IPS DF 6.9 (cell line): Measurements from ENCODE around the gene DAND5.

ENCODE experiments used
- DNase-seq: peaks from one replicate; pipeline ENCODE4 v3.0.0-alpha.2; 2013; ENCODE audit warnings: low read depth, low spot score
- H3K27ac ChIP-seq: one replicate; pipeline ENCODE4 v1.5.1; 2013; ENCODE audit warnings: low read length, control low read depth
- H3K27me3 ChIP-seq: 2 replicates; pipeline ENCODE4 v1.6.1; 2013; ENCODE audit warnings: mild to moderate bottlenecking, low read length; ENCODE audit not compliant: control insufficient read depth, insufficient read depth
- H3K36me3 ChIP-seq: 2 replicates; pipeline ENCODE4 v1.6.1; 2013; ENCODE audit warnings: low read length; ENCODE audit not compliant: control insufficient read depth, insufficient read depth
- H3K4me1 ChIP-seq: 2 replicates; pipeline ENCODE4 v1.6.1; 2013; ENCODE audit warnings: low read length; ENCODE audit not compliant: control insufficient read depth, insufficient read depth
- H3K4me3 ChIP-seq: 2 replicates; pipeline ENCODE4 v1.5.1; 2013; ENCODE audit warnings: mild to moderate bottlenecking, low read length
- H3K9me3 ChIP-seq: 2 replicates; pipeline ENCODE4 v1.6.1; 2013; ENCODE audit warnings: low read length, inconsistent platforms; ENCODE audit not compliant: control insufficient read depth, insufficient read depth
- WGBS: extraction: QIAGEN DNeasy Blood & Tissue Kit; methylation state at CpG from one replicate; pipeline ENCODE4 v1.1.7; 2013; ENCODE audit warnings: mixed read lengths, missing lambda C conversion rate; ENCODE audit not compliant: insufficient read length, insufficient coverage; 5-methylcytosine and 5-hydroxymethylcytosine counted together

DAND5 gene

GRCh38 chr19:12984143-12984627, 14.8 kb downstream of the DAND5 start:
- peaks cover 2% of the 10 kb centered on the region; the same call in 1 of the 2 replicates for H3K27me3 ChIP-seq
- DNase-seq, result no peak
- peaks cover 2% of the 10 kb centered on the region; the same call in 1 of the 2 replicates for H3K4me1 ChIP-seq
- no peak overlapping the region for H3K27ac ChIP-seq
- no peak overlapping the region for H3K4me3 ChIP-seq
- no CpG with 5 or more reads among the region's 3 CpGs for WGBS
- H3K9me3 ChIP-seq, result no peaks in the 10 kb centered on the region
- H3K36me3 ChIP-seq, result no peaks in the 10 kb centered on the region

- H3K27ac ChIP-seq, result no peak overlapping the region
- no peak for DNase-seq
- H3K27me3 ChIP-seq, result peaks cover 2% of the 10 kb centered on the region; the same call in 1 of the 2 replicates
- peaks cover 2% of the 10 kb centered on the region; the same call in 1 of the 2 replicates for H3K4me1 ChIP-seq
- WGBS, result no CpG with 5 or more reads among the region's 10 CpGs
- H3K9me3 ChIP-seq, result no peaks in the 10 kb centered on the region
- H3K4me3 ChIP-seq, result no peak overlapping the region
- no peaks in the 10 kb centered on the region for H3K36me3 ChIP-seq
Observed at GRCh38 chr19:12984683-12985048, 15.3 kb downstream of the DAND5 start.

GRCh38 chr19:12985049-12985776, 15.8 kb downstream of the DAND5 start:
- H3K9me3 ChIP-seq, result no peaks in the 10 kb centered on the region
- no peak overlapping the region for H3K27ac ChIP-seq
- DNase-seq, result no peak
- no peak overlapping the region for H3K4me3 ChIP-seq
- WGBS, result no CpG with 5 or more reads among the region's 16 CpGs
- H3K36me3 ChIP-seq, result no peaks in the 10 kb centered on the region
- peaks cover 2% of the 10 kb centered on the region; the same call in 1 of the 2 replicates for H3K27me3 ChIP-seq
- peaks cover 2% of the 10 kb centered on the region; the same call in 1 of the 2 replicates for H3K4me1 ChIP-seq

- WGBS, result no CpG with 5 or more reads among the region's 12 CpGs
- Histone ChIP-seq H3K27me3 (peaks cover 7% of the 10 kb centered on the region; the same call in 1 of the 2 replicates), H3K27ac (no peak overlapping the region), H3K4me1 (peaks cover 4% of the 10 kb centered on the region; the same call in 1 of the 2 replicates), H3K9me3 (no peaks in the 10 kb centered on the region), H3K36me3 (no peaks in the 10 kb centered on the region), H3K4me3 (no peak overlapping the region)
- no peak for DNase-seq
Observed at GRCh38 chr19:12986726-12987125, 17.4 kb downstream of the DAND5 start.

GRCh38 chr19:12987190-12987589, 17.8 kb downstream of the DAND5 start:
- Histone ChIP-seq H3K36me3 (no peaks in the 10 kb centered on the region), H3K4me3 (no peak overlapping the region), H3K27me3 (peaks cover 7% of the 10 kb centered on the region; the same call in 1 of the 2 replicates), H3K27ac (no peak overlapping the region), H3K4me1 (peaks cover 4% of the 10 kb centered on the region; the same call in 1 of the 2 replicates), H3K9me3 (no peaks in the 10 kb centered on the region)
- no CpG with 5 or more reads among the region's 3 CpGs for WGBS
- no peak for DNase-seq

GRCh38 chr19:12987781-12988180, 18.4 kb downstream of the DAND5 start:
- no CpG with 5 or more reads among the region's 10 CpGs for WGBS
- peaks cover 7% of the 10 kb centered on the region; the same call in 1 of the 2 replicates for H3K27me3 ChIP-seq
- peaks cover 4% of the 10 kb centered on the region; the same call in 1 of the 2 replicates for H3K4me1 ChIP-seq
- DNase-seq, result no peak
- no peaks in the 10 kb centered on the region for H3K9me3 ChIP-seq
- H3K36me3 ChIP-seq, result no peaks in the 10 kb centered on the region
- H3K4me3 ChIP-seq, result no peak overlapping the region
- H3K27ac ChIP-seq, result no peak overlapping the region

- Histone ChIP-seq H3K4me1 (0 out of 2 replicates have a peak, but pooled peaks cover 3% of the 10 kb centered on the region), H3K27ac (no peak overlapping the region), H3K36me3 (no peaks in the 10 kb centered on the region), H3K4me3 (no peak overlapping the region), H3K9me3 (no peaks in the 10 kb centered on the region), H3K27me3 (peaks cover 24% of the 10 kb centered on the region)
- WGBS, result no CpG with 5 or more reads among the region's 22 CpGs
- DNase-seq, result no peak
Observed at GRCh38 chr19:12990431-12990830, 21.1 kb downstream of the DAND5 start.

- Histone ChIP-seq H3K36me3 (no peaks in the 10 kb centered on the region), H3K4me1 (peaks cover 3% of the 10 kb centered on the region; the same call in 1 of the 2 replicates), H3K4me3 (no peak overlapping the region), H3K27ac (no peak overlapping the region), H3K27me3 (peaks cover 25% of the 10 kb centered on the region), H3K9me3 (no peaks in the 10 kb centered on the region)
- no CpG with 5 or more reads among the region's 3 CpGs for WGBS
- no peak for DNase-seq
Observed at GRCh38 chr19:12990853-12991252, 21.5 kb downstream of the DAND5 start.

GRCh38 chr19:12991296-12991695, 21.9 kb downstream of the DAND5 start:
- no peak for DNase-seq
- H3K4me1 ChIP-seq, result peaks cover 6% of the 10 kb centered on the region
- H3K27me3 ChIP-seq, result peaks cover 29% of the 10 kb centered on the region
- no peak overlapping the region for H3K27ac ChIP-seq
- no peak overlapping the region for H3K4me3 ChIP-seq
- H3K36me3 ChIP-seq, result no peaks in the 10 kb centered on the region
- H3K9me3 ChIP-seq, result no peaks in the 10 kb centered on the region
- no CpG with 5 or more reads among the region's 5 CpGs for WGBS

GRCh38 chr19:12992729-12993128, 23.4 kb downstream of the DAND5 start:
- Histone ChIP-seq H3K4me3 (no peak overlapping the region), H3K27me3 (peaks cover 43% of the 10 kb centered on the region), H3K4me1 (peaks cover 6% of the 10 kb centered on the region), H3K27ac (no peak overlapping the region), H3K36me3 (no peaks in the 10 kb centered on the region; the same call in 1 of the 2 replicates), H3K9me3 (no peaks in the 10 kb centered on the region)
- no CpG with 5 or more reads among the region's 11 CpGs for WGBS
- DNase-seq, result no peak
